GM21447 (cell line): Measurements from ENCODE around the gene NDFIP1.

Experiments
- ATAC-seq: cut with Tn5 transposase; IDR thresholded peaks from one replicate; pipeline ENCODE4 v1.9.1; 2021; ENCODE audit not compliant: unreplicated experiment

The NDFIP1 gene

GRCh38 chr5:142091012-142091411 lies 17.6 kb upstream of the NDFIP1 start:
- no peak for ATAC-seq

GRCh38 chr5:142091922-142092321 lies 16.7 kb upstream of the NDFIP1 start:
- ATAC-seq, result no peak

- ATAC-seq, result no peak
These were observed 13.5 kb upstream of the NDFIP1 start for GRCh38 chr5:142095035-142095434.

- ATAC-seq, result no peak
These were observed 12.8 kb upstream of the NDFIP1 start for GRCh38 chr5:142095651-142096330.

- ATAC-seq, result no peak
These were observed 12.2 kb upstream of the NDFIP1 start for GRCh38 chr5:142096382-142096781.

GRCh38 chr5:142097681-142098080 lies 10.9 kb upstream of the NDFIP1 start:
- ATAC-seq, result no peak

- no peak for ATAC-seq
These were observed 10.3 kb upstream of the NDFIP1 start for GRCh38 chr5:142098275-142098674.

GRCh38 chr5:142098931-142099330 lies 9.6 kb upstream of the NDFIP1 start:
- ATAC-seq, result no peak

GRCh38 chr5:142100307-142100706 lies 8.3 kb upstream of the NDFIP1 start:
- no peak for ATAC-seq

GRCh38 chr5:142102980-142103740 lies 5.4 kb upstream of the NDFIP1 start:
- no peak for ATAC-seq

GRCh38 chr5:142104491-142104890 lies 4.1 kb upstream of the NDFIP1 start:
- no peak for ATAC-seq

- ATAC-seq, result no peak
These were observed 2.5 kb upstream of the NDFIP1 start for GRCh38 chr5:142106061-142106460.

GRCh38 chr5:142107036-142107735 lies 1.4 kb upstream of the NDFIP1 start:
- no peak for ATAC-seq

GRCh38 chr5:142107736-142108431 lies 695 bp upstream of the NDFIP1 start:
- no peak for ATAC-seq

- no peak for ATAC-seq
These were observed 909 bp downstream of the NDFIP1 start for GRCh38 chr5:142109331-142110045.

GRCh38 chr5:142110046-142110531 lies 1.5 kb downstream of the NDFIP1 start:
- ATAC-seq, result no peak

- no peak for ATAC-seq
These were observed 2.6 kb downstream of the NDFIP1 start for GRCh38 chr5:142110988-142111687.

GRCh38 chr5:142114687-142115086 lies 6.1 kb downstream of the NDFIP1 start:
- no peak for ATAC-seq

- ATAC-seq, result no peak
These were observed 7.5 kb downstream of the NDFIP1 start for GRCh38 chr5:142115937-142116614.
